RWPE2 (cell line): ENCODE results near the gene NKD1.

Experiments
- ATAC-seq: fragments of 200-7000 bp; cut with Tn5 transposase; 3 replicates; pipeline ENCODE4 v1.9.1; 2021; ENCODE audit warnings: low read depth
- DNase-seq: peaks from one replicate; pipeline ENCODE4 v3.0.0-alpha.2; 2020; ENCODE audit warnings: low spot score
- H3K27ac ChIP-seq: fragments of 450-650 bp; 2 replicates; pipeline ENCODE4 v1.5.1; 2017; ENCODE audit warnings: mild to moderate bottlenecking; ENCODE audit not compliant: poor library complexity, severe bottlenecking
- H3K27me3 ChIP-seq: fragments of 250-450 bp; sonication (Bioruptor Pico); 2 replicates; pipeline ENCODE4 v1.5.1; 2021; ENCODE audit warnings: mild to moderate bottlenecking, moderate library complexity; ENCODE audit not compliant: insufficient read depth, poor library complexity, severe bottlenecking
- H3K36me3 ChIP-seq: fragments of 250-450 bp; sonication (Bioruptor Pico); 2 replicates; pipeline ENCODE4 v1.5.1; 2020; ENCODE audit warnings: low read depth, mild to moderate bottlenecking, moderate library complexity
- H3K4me1 ChIP-seq: fragments of 250-450 bp; sonication (Bioruptor Pico); 2 replicates; pipeline ENCODE4 v1.5.1; 2021; ENCODE audit warnings: mild to moderate bottlenecking, moderate library complexity; ENCODE audit not compliant: insufficient read depth, poor library complexity, severe bottlenecking
- H3K4me3 ChIP-seq: fragments of 250-450 bp; sonication (Bioruptor Pico); 2 replicates; pipeline ENCODE4 v1.5.1; 2021; ENCODE audit warnings: mild to moderate bottlenecking, moderate library complexity; ENCODE audit not compliant: severe bottlenecking
- H3K9me3 ChIP-seq: fragments of 250-450 bp; sonication (Bioruptor Pico); 2 replicates; pipeline ENCODE4 v1.5.1; 2021; ENCODE audit warnings: mild to moderate bottlenecking, moderate library complexity; ENCODE audit not compliant: severe bottlenecking
- CTCF ChIP-seq: fragments of 450-650 bp; IDR thresholded peaks from one replicate; pipeline ENCODE4 v1.5.1; 2017; ENCODE audit warnings: mild to moderate bottlenecking, moderate library complexity; ENCODE audit not compliant: poor library complexity, severe bottlenecking

The NKD1 gene

GRCh38 chr16:50548125-50548908 lies at the start of gene NKD1:
TSS of gene NKD1 (plus strand) at chr16:50548396. CDS start at chr16:50548554, 158 bp downstream.
- Histone ChIP-seq H3K4me1 (no peaks in the 10 kb centered on the region), H3K9me3 (no peaks in the 10 kb centered on the region), H3K4me3 (peak within 1 kb of the TSS; percentile 76), H3K27me3 (no peaks in the 10 kb centered on the region), H3K36me3 (no peaks in the 10 kb centered on the region), H3K27ac (no peak within 1 kb of the TSS)
- DNase-seq (no peak), ATAC-seq (peak; percentile 64)
- no peak for TF ChIP-seq CTCF

GRCh38 chr16:50498431-50499155 lies 49.6 kb upstream of the NKD1 start:
- H3K4me1 ChIP-seq, result peaks cover 9% of the 10 kb centered on the region
- DNase-seq, result no peak

GRCh38 chr16:50499254-50499653 lies 48.9 kb upstream of the NKD1 start:
- Histone ChIP-seq H3K9me3 (no peaks in the 10 kb centered on the region), H3K36me3 (no peaks in the 10 kb centered on the region), H3K4me3 (no peak overlapping the region), H3K27ac (no peak overlapping the region), H3K27me3 (no peaks in the 10 kb centered on the region), H3K4me1 (peaks cover 9% of the 10 kb centered on the region)
- ATAC-seq (no peak), DNase-seq (no peak)
- TF ChIP-seq CTCF, result no peak

More at GRCh38 chr16:50498431-50499155, 49.6 kb upstream of the NKD1 start:
- Histone ChIP-seq H3K27me3 (no peaks in the 10 kb centered on the region), H3K36me3 (no peaks in the 10 kb centered on the region), H3K4me3 (no peak overlapping the region), H3K9me3 (no peaks in the 10 kb centered on the region), H3K27ac (no peak overlapping the region)
- TF ChIP-seq CTCF, result no peak
- no peak for ATAC-seq

- Histone ChIP-seq H3K9me3 (no peaks in the 10 kb centered on the region), H3K27ac (no peak overlapping the region), H3K4me1 (peaks cover 9% of the 10 kb centered on the region), H3K27me3 (no peaks in the 10 kb centered on the region), H3K4me3 (no peak overlapping the region), H3K36me3 (no peaks in the 10 kb centered on the region)
- TF ChIP-seq CTCF, result no peak
- ATAC-seq (no peak), DNase-seq (no peak)
These were observed 47.9 kb upstream of the NKD1 start for GRCh38 chr16:50500171-50500874.
